HG03159 (cell line): ENCODE measurements around the gene CD22.
"Not testable (repeated sequence)": the region's sequence is repeated elsewhere in the genome, so short reads cannot be mapped to it uniquely, and the experiment has no call there.

Source experiments
- ATAC-seq: cut with Tn5 transposase; IDR thresholded peaks from one replicate; pipeline ENCODE4 v1.9.1; 2021; ENCODE audit warnings: mild to moderate bottlenecking, moderate library complexity; ENCODE audit not compliant: unreplicated experiment

Gene CD22

DNA sequence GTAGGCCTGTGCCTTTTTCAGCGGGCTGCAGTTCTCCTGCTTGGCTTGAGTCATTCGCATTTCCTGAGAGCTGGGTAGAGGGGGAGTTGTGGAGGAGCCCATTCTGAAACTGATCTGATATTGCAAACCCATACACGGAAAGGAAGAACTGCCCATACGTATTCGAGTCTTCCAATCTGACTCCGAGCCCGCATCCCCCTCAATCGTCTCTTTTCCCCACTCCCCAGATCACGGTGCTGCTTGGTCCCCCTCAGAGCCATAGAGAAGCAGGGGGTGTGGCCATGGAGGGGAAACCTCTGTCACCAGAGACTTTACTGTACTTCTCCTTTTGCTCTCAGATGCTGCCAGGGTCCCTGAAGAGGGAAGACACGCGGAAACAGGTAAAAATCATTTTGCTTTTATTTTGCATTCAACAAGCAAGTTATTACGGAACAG lies at the start of gene CD22:
Gene CD22, plus strand, starts transcription at position 337 of the 435 bp plus-strand sequence. CDS start 2,854 bp downstream, outside the sequence.
- ATAC-seq = no peak

DNA sequence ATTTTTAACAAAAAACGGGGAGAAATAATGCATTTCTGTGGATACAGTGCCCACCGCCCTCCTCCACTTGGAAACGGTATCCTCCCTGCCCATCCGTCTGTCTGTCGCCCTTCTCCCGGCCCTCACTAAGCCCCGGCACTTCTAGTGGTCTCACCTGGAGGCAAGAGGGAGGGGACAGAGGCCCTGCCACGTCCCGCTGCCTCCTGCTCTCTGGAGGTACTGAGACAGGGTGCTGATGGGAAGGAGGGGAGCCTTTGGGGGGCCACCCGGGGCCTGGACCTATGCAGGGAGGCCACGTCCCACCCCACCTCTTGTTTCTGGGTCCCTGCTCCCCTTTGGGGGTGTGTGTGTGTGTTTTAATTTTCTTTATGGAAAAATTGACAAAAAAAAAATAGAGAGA lies 49.6 kb upstream of the CD22 start:
- ATAC-seq = no peak

DNA sequence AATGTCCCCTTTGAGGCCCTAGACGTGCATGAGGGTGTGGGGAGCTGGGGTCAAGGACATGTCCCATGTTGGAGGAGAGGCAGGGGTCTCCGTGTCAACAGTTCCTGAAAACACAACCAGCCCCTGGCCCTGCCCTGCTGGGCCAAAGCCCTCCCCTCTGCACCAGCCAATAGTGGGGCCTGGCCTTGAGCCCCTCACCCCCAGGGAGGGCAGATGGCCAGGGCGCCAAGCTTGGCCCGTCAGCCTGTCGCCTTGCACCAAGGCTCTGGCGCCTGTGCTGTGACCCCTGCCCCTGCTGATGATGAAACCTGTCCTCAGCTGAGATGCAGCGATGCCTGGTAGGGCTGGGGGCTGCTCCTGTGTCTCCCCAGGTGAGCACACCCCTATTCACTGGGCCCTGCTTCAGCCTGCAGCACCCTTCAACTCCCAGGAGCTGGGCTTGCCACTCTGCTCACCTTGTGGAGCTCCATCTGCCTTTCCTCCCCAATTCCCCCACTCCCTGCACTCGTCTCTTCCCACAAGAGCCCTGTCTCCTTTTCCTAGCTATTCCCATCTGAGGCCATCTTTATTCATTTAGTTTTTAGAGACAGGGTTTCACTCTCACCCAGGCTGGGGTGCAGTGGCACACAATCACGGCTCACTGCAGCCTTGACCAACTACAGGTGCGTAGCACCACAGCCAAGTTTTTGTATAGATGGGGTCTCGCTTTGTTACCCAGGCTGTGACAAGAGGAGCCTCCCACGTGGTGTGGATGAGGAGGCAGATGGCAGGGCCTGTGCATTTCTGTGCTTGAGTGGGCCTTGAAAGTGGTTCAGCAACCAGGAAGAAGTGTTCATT lies 48.8 kb upstream of the CD22 start:
- ATAC-seq = no peak

DNA sequence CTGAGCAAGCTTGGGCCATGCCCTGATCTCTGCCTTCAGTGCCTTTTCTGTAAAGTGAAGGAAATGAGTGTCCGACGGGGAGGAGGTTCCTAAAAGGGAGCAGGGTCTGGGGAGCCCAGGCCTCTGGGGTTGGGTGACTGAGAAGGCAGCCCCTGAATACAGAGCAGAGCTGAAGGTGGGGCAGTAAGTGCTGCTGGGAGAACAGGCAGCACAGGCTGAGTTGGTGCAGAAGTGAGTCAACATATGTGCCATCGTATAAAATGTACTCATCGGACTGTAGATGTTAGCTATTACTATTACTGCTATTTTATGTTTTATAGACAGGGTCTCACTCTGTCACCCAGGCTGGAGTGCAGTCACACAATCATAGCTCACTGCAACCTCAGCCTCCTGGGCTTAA lies 47.7 kb upstream of the CD22 start:
- ATAC-seq = no peak

DNA sequence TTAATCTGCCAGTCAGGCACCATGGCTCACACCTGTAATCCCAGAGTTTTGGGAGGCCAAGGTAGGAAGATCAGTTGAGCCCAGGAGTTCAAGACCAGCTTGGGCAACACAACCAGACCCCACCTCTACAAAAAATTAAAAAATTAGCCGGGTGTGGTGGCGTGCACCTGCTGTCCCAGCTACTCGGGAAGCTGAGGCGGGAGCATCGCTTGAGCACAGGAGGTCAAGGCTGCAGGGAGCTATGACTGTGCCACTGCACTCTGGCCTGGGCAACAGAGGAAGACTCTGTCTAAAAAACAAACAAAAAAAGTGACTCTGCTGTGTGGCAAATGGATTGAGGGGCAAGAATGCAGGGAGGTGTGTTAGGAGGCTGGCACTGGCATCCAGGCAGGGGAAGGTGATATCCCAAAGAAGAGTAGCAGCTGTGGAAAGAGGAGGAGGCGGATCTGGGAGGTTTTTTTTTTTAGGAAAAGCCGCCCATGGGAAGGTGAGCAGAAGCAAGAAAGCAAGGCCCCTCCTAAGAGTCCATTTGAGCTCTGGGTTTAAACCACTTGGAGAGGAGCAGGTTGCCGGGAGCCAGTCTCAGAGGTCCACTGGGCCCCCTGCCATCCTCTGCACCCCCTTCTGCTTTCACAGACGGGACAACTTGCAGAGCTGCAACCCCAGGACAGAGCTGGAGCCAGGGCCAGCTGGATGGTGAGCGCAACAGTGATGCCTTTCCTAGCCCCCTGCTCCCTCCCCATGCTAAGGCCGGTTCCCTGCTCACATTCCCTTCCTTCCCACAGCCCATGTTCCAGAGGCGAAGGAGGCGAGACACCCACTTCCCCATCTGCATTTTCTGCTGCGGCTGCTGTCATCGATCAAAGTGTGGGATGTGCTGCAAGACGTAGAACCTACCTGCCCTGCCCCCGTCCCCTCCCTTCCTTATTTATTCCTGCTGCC lies 44.6 kb upstream of the CD22 start:
- no peak for ATAC-seq

DNA sequence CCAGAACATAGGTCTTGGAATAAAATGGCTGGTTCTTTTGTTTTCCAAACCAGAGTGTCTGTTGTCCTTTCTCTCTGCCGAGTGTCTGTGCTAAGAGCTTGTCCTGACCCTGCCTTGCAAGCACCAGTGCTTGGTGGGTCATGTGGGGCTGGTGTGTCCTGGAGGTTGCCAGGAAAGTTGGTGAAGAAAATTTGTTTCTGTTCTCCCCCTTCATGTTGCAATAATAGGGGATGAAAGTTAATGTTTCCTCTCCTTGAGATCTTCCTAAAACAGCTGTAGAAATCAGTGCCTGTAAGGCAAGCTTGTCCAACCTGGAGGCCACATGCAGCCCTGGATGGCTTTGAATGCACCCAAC lies 43.9 kb upstream of the CD22 start:
- ATAC-seq = no peak

DNA sequence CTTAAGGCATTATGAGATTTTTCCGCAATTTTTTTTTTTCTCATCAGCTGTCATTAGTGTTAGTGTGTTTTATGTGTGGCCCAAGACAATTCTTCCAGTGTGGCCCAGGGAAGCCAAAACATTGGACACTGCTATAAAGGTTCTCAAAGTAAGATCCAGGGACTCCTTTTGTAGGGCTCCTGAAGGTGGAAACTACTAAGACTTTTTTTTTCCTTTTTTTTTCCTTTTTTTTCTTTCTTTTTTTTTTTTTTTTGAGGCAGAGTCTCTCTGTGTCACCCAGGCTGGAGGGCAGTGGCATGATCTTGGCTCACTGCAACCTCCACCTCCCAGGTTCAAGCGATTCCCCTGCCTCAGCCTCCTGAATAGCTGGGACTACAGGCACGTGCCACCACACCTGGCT lies 43.5 kb upstream of the CD22 start:
- not testable (repeated sequence) for ATAC-seq

DNA sequence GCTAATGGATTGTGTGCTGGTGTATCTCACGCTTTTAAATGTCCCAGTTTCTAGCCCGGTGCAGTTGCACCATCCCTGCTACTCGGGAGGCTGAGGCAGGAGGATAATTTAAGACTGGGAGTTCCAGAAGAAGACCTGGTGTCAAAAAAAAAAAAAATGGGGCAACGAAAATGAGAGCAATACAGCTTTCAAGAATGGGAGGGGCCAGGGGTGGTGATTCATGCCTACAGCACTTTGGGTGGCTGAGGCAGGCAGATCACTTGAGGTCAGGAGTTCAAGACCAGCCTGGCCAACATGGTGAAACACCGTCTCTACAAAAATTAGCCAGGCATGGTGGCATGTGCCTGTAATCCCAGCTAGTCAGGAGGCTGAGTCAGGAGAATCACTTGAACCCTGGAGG lies 42.9 kb upstream of the CD22 start:
- ATAC-seq = not testable (repeated sequence)

DNA sequence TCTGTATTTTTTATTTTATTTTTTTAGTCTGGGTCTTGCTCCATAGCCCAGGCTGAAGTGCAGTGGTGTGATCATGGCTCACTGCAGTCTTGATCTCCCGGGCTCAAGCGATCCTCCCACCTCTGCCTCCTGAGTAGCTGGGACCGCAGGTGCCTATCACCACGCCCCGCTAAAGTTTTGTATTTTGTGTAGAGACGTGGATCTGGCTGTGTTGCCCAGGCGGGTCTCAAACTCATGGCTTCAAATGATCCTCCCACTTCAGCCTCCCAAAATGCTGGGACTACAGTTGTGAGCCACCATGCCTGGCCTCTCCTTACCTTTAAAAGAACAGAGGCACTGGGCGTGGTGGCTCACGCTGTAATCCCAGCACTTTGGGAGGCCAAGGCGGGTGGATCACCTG lies 41.3 kb upstream of the CD22 start:
- ATAC-seq = no peak

DNA sequence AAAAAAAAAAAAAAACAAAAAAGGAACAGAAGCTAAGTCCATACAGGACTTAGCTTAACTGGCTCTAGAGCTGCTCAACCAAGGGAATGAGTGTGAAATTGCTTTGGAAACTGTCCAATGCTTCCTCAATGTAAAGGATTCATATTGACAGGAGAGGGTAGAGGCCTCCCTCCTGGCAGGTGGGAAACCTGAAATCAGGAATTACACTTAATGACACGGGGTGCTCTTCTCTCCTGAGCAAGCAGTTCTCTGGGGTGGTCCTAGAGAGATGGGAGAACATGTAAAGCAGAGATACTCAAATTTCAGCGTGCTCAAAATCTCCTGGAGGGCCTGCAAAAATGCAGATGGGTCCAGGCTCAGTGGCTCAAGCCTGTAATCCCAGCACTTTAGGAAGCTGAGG lies 40.7 kb upstream of the CD22 start:
- no peak for ATAC-seq

DNA sequence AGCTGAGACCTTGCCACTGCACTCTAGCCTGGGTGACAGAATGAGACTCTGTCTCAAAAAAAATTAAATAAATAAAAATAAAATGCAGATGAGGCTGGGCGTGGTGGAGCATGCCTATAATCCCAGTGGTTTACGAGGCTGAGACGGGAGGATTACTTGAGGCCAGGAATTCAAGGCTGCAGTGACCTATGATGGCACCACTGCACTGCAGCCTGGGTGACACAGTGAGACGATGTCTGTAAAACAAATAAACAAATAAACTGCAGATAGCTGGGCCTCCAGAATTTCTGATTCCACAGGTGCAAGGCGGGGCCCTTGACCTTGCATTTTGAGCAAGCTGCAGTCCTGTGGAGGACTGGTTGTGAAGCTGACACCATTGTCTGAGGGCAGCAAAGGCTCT lies 40.1 kb upstream of the CD22 start:
- ATAC-seq = no peak

DNA sequence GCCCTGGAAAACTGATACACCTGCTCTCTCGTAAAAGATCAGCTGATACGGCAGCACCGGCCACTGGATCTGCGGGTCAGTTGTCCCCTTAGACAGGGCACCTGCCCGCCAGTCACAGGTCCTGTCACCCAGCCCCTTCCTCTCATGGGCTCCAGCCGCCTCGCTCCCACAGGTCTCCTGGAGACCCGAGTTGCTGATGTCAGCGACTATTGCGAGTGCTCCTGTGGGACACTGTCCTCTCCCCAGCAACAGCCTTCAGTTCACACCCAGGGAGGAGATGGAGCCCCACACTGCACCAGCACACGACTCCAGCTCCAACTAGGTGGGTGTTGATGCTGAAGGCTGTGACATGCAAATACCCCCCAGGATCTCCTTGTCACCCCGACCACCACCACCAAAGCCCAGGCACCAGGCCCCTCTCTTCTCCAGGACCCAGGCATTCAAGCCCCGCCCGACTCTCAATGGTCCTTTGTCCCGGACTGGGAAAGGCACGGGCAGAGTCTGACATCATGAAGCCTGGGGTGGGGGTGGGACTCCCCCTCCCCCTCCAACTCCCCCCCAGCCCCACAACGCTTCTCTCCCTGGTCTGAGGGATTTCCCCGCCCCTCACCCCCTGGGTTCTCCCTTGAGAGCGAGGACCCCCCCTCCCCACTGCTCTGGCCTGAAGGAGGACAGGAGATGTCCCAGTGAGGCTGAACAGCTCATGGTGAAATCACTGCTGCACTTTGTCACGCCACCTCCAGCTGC lies 38.4 kb upstream of the CD22 start:
- no peak for ATAC-seq

DNA sequence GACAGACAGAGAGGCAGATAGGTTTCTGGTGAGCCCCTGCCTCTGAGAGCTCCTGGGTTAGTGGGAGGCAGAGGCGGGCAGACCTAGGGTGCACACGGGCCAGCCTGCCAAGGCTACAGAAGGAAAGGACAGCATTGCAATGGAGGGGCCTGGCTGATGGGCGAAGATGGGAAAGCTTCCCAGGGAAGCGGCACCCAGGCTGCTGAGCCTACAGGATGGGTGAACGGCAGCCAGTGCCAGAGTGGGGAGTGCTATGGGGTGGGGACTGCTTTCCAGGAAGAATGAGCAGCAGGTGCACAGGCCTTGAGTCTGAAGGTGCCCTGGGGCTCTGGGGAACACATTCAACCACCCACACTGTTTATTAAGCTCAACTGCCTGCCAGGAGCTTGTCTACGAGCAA lies 37.7 kb upstream of the CD22 start:
- ATAC-seq = no peak

DNA sequence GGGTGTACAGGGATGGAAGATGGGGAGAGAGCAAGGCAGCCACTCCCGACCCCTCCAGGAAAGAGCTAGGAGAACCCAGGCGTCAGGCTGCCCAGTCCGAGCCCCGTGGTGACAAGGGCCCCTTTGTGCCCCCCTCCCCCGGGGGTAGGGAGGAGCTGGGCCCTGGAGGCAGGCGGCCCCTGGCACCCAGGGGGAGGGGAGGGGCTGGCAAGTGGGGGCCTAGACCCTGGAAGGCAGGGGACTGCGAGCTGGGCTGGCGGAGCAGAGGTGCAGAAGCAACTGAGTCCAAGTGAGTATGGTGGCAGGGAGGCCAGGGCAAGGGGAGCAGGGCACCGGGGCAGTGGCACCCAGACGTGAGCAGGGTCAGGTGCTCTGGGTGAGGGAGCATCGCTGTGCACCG lies 37.1 kb upstream of the CD22 start, which contains the start of gene MAG:
Gene MAG, plus strand, starts transcription at position 246 of the 400 bp plus-strand sequence. CDS start 3,248 bp downstream, outside the sequence.
- ATAC-seq = no peak

DNA sequence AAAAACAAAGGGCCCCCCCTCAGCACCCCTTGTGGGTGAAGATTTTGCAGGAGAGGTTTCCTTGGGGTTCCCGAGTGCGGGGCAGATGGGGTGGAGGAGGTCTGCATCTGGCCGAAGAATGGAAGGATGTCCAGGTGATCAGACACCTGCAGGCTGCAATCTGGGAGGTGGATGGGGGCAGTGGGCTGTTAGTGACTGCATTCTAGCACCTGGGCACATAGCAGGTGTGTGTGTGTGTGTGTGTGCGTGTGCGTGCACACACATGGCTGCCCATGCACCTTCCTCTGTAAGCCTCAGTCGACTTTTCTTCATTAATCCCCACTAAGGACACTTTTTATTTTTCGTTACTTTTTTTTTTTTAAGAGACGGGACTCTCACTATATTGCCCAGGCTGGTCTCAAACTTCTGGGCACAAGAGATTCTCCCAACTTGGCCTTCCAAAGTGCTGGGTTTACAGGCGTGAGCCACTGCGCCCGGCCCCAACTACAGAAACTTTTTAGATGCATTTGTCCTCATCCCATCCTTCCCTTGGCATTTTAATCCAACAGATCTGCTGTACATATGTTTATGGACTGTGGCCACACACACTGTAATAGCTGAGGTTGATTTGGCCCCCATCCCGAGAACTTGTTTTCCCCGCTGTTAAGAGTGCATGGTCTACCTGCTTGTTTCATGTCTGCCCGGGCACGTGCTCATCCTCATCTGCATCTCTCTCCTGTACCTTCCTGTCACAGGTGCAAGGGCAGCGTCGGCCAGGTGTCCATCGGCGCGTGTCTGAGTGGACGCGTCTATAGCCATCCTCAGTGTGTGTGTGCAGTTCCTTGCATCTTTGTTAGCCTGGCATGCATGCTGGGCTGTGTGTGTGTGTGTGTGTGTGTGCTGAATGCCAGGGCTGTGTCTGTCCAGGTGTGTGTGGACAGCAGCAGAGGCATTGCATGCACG lies 36.3 kb upstream of the CD22 start:
- no peak for ATAC-seq

DNA sequence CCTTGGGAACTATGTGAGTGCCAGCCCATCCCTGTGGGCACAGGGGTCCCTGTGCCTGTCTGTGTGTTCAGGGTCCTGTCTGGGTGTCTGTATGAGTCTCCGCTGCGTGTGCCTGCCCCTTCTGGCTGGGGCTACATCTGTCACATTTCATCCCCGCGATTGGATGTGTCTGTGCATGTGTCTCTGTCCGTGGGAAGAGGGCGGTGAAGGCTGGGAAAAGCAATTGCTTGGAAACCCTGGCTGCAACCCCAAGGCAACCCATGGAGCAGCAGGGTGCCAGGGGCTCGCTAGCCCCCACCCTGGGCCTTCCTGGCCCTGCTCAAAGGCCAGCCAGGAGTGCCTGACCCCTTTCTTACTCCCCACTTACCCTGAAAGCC lies 35.6 kb upstream of the CD22 start:
- no peak for ATAC-seq

DNA sequence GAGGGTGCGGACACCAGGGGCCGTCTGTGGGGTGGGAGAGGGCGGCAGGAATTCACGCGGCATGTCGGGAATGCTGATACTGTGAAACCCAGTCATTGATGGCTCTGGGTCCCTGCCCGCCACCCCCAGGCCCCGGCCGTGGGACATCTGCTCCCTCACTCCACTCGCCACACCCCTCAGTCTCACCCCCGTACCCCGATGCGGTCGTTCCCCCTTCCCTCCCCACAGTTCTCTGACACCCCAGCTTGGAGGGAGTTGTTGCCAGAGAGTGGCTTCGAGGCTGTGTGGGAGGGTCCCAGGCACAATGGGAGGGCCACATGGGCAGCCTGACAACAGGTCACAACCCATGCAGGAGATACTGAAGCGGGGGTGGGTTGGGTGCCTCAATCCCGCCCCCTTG lies 35.2 kb upstream of the CD22 start:
- ATAC-seq = no peak

DNA sequence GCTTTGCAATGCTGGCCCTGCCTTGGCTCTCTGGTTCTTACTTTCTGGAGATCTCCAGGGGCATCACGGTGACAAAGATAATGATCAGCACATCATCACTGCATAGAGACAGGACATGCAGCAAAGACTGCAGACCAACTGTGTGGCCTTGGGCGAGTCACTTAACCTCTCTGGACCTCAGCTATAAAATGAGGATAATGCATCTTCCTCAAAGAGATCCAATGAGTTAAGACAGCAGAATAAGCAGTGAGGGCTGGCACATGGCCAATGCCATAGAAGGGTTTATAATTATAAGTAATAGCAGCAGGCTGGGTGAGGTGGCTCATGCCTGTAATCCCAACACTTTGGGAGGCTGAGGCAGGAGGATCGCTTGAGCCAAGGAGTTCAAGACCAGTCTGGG lies 34.7 kb upstream of the CD22 start:
- no peak for ATAC-seq

DNA sequence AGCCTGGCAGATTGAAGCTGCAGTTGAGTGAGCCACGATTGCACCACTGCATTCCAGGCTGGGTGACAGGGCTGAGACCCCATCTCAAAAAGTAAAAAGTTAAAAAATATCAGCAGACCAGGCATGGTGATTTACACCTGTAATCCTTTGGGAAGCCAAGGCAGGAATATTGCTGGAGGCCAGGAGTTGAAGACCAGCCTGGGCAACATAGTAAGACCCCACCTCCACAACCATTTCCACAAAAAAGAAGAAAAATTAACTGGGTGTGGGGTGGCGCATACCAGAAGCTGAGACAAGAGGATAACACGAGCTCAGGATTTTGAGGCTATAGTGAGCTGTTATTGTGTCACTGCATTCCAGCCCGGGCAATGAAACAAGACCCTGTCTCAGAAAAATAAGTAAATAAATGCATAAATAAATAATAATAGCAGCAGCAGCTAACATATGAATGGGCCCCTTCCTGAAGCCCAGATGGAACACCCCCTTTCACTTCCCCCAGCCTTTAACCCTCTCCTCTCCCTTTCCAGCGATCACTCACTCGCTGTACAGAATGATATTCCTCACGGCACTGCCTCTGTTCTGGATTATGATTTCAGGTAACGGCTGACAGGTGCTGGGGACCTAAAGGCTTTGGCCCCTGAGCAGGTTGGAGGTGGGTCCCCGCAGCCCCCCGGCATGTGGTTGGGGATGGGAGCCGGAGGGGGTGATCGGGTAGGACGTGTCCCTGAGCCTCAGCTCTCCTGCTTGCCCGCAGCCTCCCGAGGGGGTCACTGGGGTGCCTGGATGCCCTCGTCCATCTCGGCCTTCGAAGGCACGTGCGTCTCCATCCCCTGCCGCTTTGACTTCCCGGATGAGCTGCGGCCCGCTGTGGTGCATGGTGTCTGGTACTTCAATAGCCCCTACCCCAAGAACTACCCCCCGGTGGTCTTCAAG lies 33.9 kb upstream of the CD22 start:
- no peak for ATAC-seq
